Upper lobe of left lung (tissue), 6 donors: Measurements from ENCODE around the gene VTCN1. TPM values are rescaled to one million over a fixed set of nuclear protein-coding genes. Genes with fewer than 3 reads are reported as not detected.

Experiments used
- ATAC-seq, 2 donors: fragments of 200-7000 bp; cut with Tn5 transposase; one replicate each; pipeline ENCODE4 v1.9.1; 2022; ENCODE audit warnings: mild to moderate bottlenecking in 2 of 2, moderate library complexity in 2 of 2; ENCODE audit not compliant: low FRiP score in 2 of 2
- DNase-seq, 2 donors: peaks; one replicate each; pipeline ENCODE4 v3.0.0-alpha.2; 2019 to 2020
- H3K27ac ChIP-seq, 4 donors: fragments of 200-600 bp; sonication (generic); one replicate each; pipeline ENCODE4 v1.5.1; 2016 to 2019
- H3K27me3 ChIP-seq, 4 donors: fragments of 200-600 bp; sonication (generic); one replicate each; pipeline ENCODE4 v1.5.1; 2017 to 2019
- H3K36me3 ChIP-seq, 4 donors: fragments of 200-600 bp; sonication (generic); one replicate each; pipeline ENCODE4 v1.5.1; 2016 to 2019
- H3K4me1 ChIP-seq, 4 donors: fragments of 200-600 bp; sonication (generic); one replicate each; pipeline ENCODE4 v1.5.1; 2018 to 2019
- H3K4me3 ChIP-seq, 4 donors: fragments of 200-600 bp; sonication (generic); one replicate each; pipeline ENCODE4 v1.5.1; 2017 to 2019; ENCODE audit warnings: mild to moderate bottlenecking in 2 of 4, moderate library complexity in 1 of 4
- H3K9me3 ChIP-seq, 4 donors: fragments of 200-600 bp; sonication (generic); one replicate each; pipeline ENCODE4 v1.5.1; 2018 to 2019
- EP300 ChIP-seq, 4 donors: sonication (generic); formaldehyde crosslinking; IDR thresholded peaks; one replicate each; pipeline ENCODE4 v1.5.1; 2017; ENCODE audit warnings: antibody characterized with exemption in 4 of 4, control low read depth in 2 of 4
- POLR2A ChIP-seq, 4 donors: fragments of 450-650 bp; IDR thresholded peaks; one replicate each; pipeline ENCODE4 v1.5.1; 2016 to 2017; ENCODE audit warnings: antibody characterized with exemption in 4 of 4, mild to moderate bottlenecking in 2 of 4
- POLR2AphosphoS5 ChIP-seq, 2 donors: sonication (generic); formaldehyde crosslinking; IDR thresholded peaks; one replicate each; pipeline ENCODE4 v1.5.1; 2017; ENCODE audit warnings: antibody characterized with exemption in 2 of 2
- WGBS, 2 donors: methylation state at CpG; one replicate each; pipeline ENCODE4 v1.1.5; 2017 to 2018; 5-methylcytosine and 5-hydroxymethylcytosine counted together
- total RNA-seq, 6 donors: library from RNA; depleted of rRNA in 4 of 6; stranded (reverse); fragments of >200 nt in 4 of 6; gene quantifications; one replicate each; pipeline versions ENCODE4 v1.1.0 to v1.2.1, GENCODE V29; 2016 to 2021
- TF ChIP-seq, protein P1 (sequence below), 6 experiments: fragments of 450-650 bp in 4 of 6; fragments of 200-600 bp in 2 of 6; sonication (generic) in 2 of 6; IDR thresholded peaks; one replicate each; pipeline ENCODE4 v1.5.1; 2016 to 2019; ENCODE audit warnings: antibody characterized with exemption in 6 of 6
- donor health status: DM: no; HTN: no; CAD: no; lungs with moderate emphysema.
- donor health status: DM: no; HTN: yes; CAD: no; lungs with severe emphysema.

The VTCN1 gene
- total RNA-seq, 6 donors from 2014 or later: 0.44 to 1.7 (median 1.2) TPM; not detected in 3

DNA sequence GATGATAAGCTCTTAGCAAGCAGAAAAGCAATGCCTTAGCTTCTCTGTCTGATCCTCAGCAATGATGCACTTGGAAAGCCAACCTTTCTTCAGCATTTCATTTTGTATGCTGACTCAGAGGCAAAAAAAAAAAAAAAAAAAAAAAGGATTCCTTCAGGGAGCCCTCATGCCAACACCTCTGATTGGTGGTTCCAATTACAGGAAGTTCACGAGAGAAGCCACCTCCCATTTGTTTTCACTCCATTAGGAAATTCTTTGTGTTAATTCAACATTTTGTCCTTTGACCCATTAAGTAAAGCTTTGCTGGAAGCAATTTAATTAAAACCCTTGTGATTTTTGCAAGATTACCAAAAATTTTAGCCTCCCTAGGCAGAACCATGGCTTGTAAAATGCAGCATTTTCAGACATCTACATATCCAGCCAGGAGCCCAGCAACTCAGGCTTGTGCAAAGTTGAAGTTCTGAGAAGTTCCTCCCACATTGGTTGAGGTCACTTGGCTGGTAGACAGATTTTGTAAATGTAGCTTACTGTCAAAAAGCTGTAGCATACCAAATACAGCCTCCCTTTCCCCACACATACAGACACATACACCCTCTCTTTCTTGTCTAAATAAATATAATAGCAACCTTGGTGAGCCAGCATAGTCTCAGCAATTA, 27.1 kb upstream of the VTCN1 start:
- Histone ChIP-seq H3K4me3 (no peak overlapping the region), H3K27me3 (no peaks in the 10 kb centered on the region), H3K4me1 (peaks cover 0 to 6% (median 3%) of the 10 kb centered on the region in 4 donors), H3K27ac (no peak overlapping the region), H3K9me3 (no peaks in the 10 kb centered on the region), H3K36me3 (no peaks in the 10 kb centered on the region)
- TF ChIP-seq EP300 (IDR thresholded peaks at IDR 0.05): no peak
- no peak for TF ChIP-seq POLR2A (IDR thresholded peaks at IDR 0.05)
- TF ChIP-seq POLR2AphosphoS5 (IDR thresholded peaks at IDR 0.05): no peak
- TF ChIP-seq, protein P1, sequence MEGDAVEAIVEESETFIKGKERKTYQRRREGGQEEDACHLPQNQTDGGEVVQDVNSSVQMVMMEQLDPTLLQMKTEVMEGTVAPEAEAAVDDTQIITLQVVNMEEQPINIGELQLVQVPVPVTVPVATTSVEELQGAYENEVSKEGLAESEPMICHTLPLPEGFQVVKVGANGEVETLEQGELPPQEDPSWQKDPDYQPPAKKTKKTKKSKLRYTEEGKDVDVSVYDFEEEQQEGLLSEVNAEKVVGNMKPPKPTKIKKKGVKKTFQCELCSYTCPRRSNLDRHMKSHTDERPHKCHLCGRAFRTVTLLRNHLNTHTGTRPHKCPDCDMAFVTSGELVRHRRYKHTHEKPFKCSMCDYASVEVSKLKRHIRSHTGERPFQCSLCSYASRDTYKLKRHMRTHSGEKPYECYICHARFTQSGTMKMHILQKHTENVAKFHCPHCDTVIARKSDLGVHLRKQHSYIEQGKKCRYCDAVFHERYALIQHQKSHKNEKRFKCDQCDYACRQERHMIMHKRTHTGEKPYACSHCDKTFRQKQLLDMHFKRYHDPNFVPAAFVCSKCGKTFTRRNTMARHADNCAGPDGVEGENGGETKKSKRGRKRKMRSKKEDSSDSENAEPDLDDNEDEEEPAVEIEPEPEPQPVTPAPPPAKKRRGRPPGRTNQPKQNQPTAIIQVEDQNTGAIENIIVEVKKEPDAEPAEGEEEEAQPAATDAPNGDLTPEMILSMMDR (IDR thresholded peaks at IDR 0.05): no peak
- DNase-seq: no peak
- peak in 1 of 2 donors; percentile 68 for ATAC-seq
- WGBS, 2 donors: 23 to 35% methylated on average over 1 of the region's 1 CpG

GRCh38 chr1:117235863-117236465, 25.2 kb upstream of the VTCN1 start:
- 75 to 77% methylated on average over 2 of the region's 2 CpGs for WGBS, 2 donors
- Histone ChIP-seq H3K36me3 (no peaks in the 10 kb centered on the region), H3K4me1 (peaks cover 0 to 18% (median 7%) of the 10 kb centered on the region in 4 donors), H3K27ac (no peak overlapping the region), H3K27me3 (no peaks in the 10 kb centered on the region), H3K4me3 (no peak overlapping the region), H3K9me3 (no peaks in the 10 kb centered on the region)
- TF ChIP-seq POLR2A (IDR thresholded peaks at IDR 0.05): no peak
- no peak for TF ChIP-seq POLR2AphosphoS5 (IDR thresholded peaks at IDR 0.05)
- TF ChIP-seq, protein P1 (IDR thresholded peaks at IDR 0.05): no peak
- TF ChIP-seq EP300 (IDR thresholded peaks at IDR 0.05): no peak
- ATAC-seq (no peak), DNase-seq (peak in 1 of 2 donors; percentile 27)

- H3K9me3 ChIP-seq: no peaks in the 10 kb centered on the region
- ATAC-seq (no peak), DNase-seq (no peak)
- H3K27ac ChIP-seq: no peak overlapping the region
- no peaks in the 10 kb centered on the region for H3K36me3 ChIP-seq
- 71 to 75% methylated on average over 2 of the region's 2 CpGs for whole genome bisulfite sequencing, 2 donors
- H3K27me3 ChIP-seq: no peaks in the 10 kb centered on the region
- H3K4me3 ChIP-seq: no peak overlapping the region
- peaks cover 0 to 17% (median 6%) of the 10 kb centered on the region in 4 donors for H3K4me1 ChIP-seq
- TF ChIP-seq POLR2AphosphoS5 (IDR thresholded peaks at IDR 0.05) (no peak), EP300 (IDR thresholded peaks at IDR 0.05) (no peak), POLR2A (IDR thresholded peaks at IDR 0.05) (no peak)
- TF ChIP-seq, protein P1 (IDR thresholded peaks at IDR 0.05): no peak
Observed at GRCh38 chr1:117232531-117232930, 21.8 kb upstream of the VTCN1 start.

- Histone ChIP-seq H3K4me1 (peaks cover 0 to 12% (median 4%) of the 10 kb centered on the region in 4 donors), H3K4me3 (no peak overlapping the region), H3K27ac (peak overlapping the region in 1 of 4 donors; percentile 5), H3K9me3 (no peaks in the 10 kb centered on the region), H3K27me3 (no peaks in the 10 kb centered on the region), H3K36me3 (no peaks in the 10 kb centered on the region)
- DNase-seq (peak in 1 of 2 donors; percentile 51), ATAC-seq (peak; percentile 8 to 34)
- TF ChIP-seq POLR2AphosphoS5 (IDR thresholded peaks at IDR 0.05) (no peak), POLR2A (IDR thresholded peaks at IDR 0.05) (no peak), EP300 (IDR thresholded peaks at IDR 0.05) (no peak)
- TF ChIP-seq, protein P1 (IDR thresholded peaks at IDR 0.05): no peak
- WGBS, 2 donors: 36 to 43% methylated on average over 4 of the region's 4 CpGs
Observed at GRCh38 chr1:117231748-117232373, 21.1 kb upstream of the VTCN1 start.
